Testis (tissue), 2 donors: ENCODE measurements around the gene CHCHD3.

Experiments used
- POLR2A ChIP-seq: fragments of 450-650 bp; IDR thresholded peaks from one replicate; pipeline ENCODE4 v1.6.1; 2017; ENCODE audit warnings: antibody characterized with exemption, mild to moderate bottlenecking, moderate library complexity
- TF ChIP-seq, protein P1 (sequence below), 3 experiments: fragments of 450-650 bp in 2 of 3; fragments of 200-600 bp in 1 of 3; sonication (generic) in 1 of 3; IDR thresholded peaks; one replicate each; pipeline ENCODE4 v1.5.1; 2016 to 2019; ENCODE audit warnings: antibody characterized with exemption in 3 of 3, mild to moderate bottlenecking in 2 of 3, moderate library complexity in 1 of 3

GRCh38 chr7:133082390-133082766, 488 bp upstream of the CHCHD3 start:
- TF ChIP-seq, protein P1, sequence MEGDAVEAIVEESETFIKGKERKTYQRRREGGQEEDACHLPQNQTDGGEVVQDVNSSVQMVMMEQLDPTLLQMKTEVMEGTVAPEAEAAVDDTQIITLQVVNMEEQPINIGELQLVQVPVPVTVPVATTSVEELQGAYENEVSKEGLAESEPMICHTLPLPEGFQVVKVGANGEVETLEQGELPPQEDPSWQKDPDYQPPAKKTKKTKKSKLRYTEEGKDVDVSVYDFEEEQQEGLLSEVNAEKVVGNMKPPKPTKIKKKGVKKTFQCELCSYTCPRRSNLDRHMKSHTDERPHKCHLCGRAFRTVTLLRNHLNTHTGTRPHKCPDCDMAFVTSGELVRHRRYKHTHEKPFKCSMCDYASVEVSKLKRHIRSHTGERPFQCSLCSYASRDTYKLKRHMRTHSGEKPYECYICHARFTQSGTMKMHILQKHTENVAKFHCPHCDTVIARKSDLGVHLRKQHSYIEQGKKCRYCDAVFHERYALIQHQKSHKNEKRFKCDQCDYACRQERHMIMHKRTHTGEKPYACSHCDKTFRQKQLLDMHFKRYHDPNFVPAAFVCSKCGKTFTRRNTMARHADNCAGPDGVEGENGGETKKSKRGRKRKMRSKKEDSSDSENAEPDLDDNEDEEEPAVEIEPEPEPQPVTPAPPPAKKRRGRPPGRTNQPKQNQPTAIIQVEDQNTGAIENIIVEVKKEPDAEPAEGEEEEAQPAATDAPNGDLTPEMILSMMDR (IDR thresholded peaks at IDR 0.05), result no peak
- no peak for TF ChIP-seq POLR2A
